Measurements from ENCODE around the gene PHYKPL.

Gene PHYKPL

GRCh38 chr5:178227929-178228328 is 4.7 kb downstream of the PHYKPL start:
- no peak for TF ChIP-seq POLR2AphosphoS5 (IDR thresholded peaks at IDR 0.05; ENCODE audit: low read depth, low read length)
- TF ChIP-seq SIN3A (IDR thresholded peaks at IDR 0.05; ENCODE audit: borderline replicate concordance, insufficient read depth, low read length): no peak
- TF ChIP-seq TAF1 (IDR thresholded peaks at IDR 0.05; ENCODE audit: borderline replicate concordance, insufficient read depth, low read length): no peak
- no peak for TF ChIP-seq FOXP2 (optimal IDR thresholded peaks at IDR 0.05; ENCODE audit: borderline replicate concordance, extremely low read depth, extremely low read length, insufficient read depth)
- TF ChIP-seq REST (IDR thresholded peaks at IDR 0.05; ENCODE audit: insufficient read depth in 1 of 2, low read depth in 2 of 2, low read length in 2 of 2): no peak

- TF ChIP-seq REST (IDR thresholded peaks at IDR 0.05; ENCODE audit: insufficient read depth in 1 of 2, low read depth in 2 of 2, low read length in 2 of 2) (no peak), FOXP2 (optimal IDR thresholded peaks at IDR 0.05; ENCODE audit: borderline replicate concordance, extremely low read depth, extremely low read length, insufficient read depth) (no peak), SIN3A (IDR thresholded peaks at IDR 0.05; ENCODE audit: borderline replicate concordance, insufficient read depth, low read length) (no peak), POLR2AphosphoS5 (IDR thresholded peaks at IDR 0.05; ENCODE audit: low read depth, low read length) (no peak; the same call in 1 of the 2 replicates)
These were observed 5.4 kb downstream of the PHYKPL start for GRCh38 chr5:178227138-178227659.

GRCh38 chr5:178225174-178225573 is 7.4 kb downstream of the PHYKPL start:
- TF ChIP-seq SIN3A (IDR thresholded peaks at IDR 0.05; ENCODE audit: borderline replicate concordance, insufficient read depth, low read length) (no peak), REST (IDR thresholded peaks at IDR 0.05; ENCODE audit: insufficient read depth in 1 of 2, low read depth in 2 of 2, low read length in 2 of 2) (no peak), TAF1 (IDR thresholded peaks at IDR 0.05; ENCODE audit: borderline replicate concordance, insufficient read depth, low read length) (no peak), FOXP2 (optimal IDR thresholded peaks at IDR 0.05; ENCODE audit: borderline replicate concordance, extremely low read depth, extremely low read length, insufficient read depth) (no peak), POLR2AphosphoS5 (IDR thresholded peaks at IDR 0.05; ENCODE audit: low read depth, low read length) (no peak)

GRCh38 chr5:178224403-178224802 is 8.2 kb downstream of the PHYKPL start:
- TF ChIP-seq TAF1 (IDR thresholded peaks at IDR 0.05; ENCODE audit: borderline replicate concordance, insufficient read depth, low read length): no peak
- TF ChIP-seq REST (IDR thresholded peaks at IDR 0.05; ENCODE audit: insufficient read depth in 1 of 2, low read depth in 2 of 2, low read length in 2 of 2): no peak
- TF ChIP-seq SIN3A (IDR thresholded peaks at IDR 0.05; ENCODE audit: borderline replicate concordance, insufficient read depth, low read length): no peak
- TF ChIP-seq POLR2AphosphoS5 (IDR thresholded peaks at IDR 0.05; ENCODE audit: low read depth, low read length): no peak
- TF ChIP-seq FOXP2 (optimal IDR thresholded peaks at IDR 0.05; ENCODE audit: borderline replicate concordance, extremely low read depth, extremely low read length, insufficient read depth): no peak

Measured in PFSK-1 (cell line).